Measurements from ENCODE around the gene SLC6A6.
"Not testable (repeated sequence)": the region's sequence is repeated elsewhere in the genome, so short reads cannot be mapped to it uniquely, and the experiment has no call there.

SLC6A6 gene

GRCh38 chr3:14397531-14397930, 4.9 kb upstream of the SLC6A6 start:
- peak in 10 of 56 donors; percentile 11 to 41 (median 22) for DNase-seq

DNA sequence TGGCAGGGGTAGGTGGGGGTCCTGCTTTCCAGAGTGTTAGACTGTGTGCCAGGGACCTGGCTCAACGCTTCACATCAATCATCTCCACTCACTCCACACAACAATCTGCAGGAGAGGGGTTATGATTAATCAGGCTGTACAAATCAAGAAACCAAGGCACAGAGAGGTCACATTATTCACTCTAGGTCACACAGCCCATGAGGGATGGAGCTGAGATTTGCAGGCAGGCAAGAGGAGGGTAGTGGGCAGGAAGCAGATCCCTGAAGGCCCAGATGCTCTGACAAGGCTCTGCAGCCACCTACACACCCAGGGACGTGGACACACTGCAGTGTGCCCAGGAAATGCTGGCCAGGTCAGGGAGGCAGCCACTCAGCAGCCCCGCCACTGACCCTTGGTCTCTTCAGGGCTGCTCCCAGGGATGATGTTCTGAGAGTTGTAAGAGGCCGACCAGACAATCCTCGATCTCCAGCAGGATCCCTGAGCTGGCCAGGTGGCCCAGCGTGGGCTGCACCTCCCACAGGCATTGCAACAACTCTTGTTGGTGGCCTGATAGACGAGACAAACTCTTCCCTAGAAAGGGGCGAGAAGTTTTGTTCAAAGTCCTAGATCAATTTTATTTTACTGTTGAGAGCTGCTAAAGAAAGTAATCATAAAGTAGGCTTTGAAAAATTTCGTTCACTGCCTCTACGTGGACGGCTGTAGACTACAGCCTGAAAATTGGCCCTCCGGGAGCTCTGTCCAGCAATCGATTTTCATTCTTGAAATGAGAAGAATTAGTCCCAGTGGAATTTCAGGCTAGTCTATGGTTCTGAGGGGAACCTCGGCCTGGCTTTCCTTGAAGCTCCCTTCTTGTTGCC, 4.2 kb upstream of the SLC6A6 start:
- DNase-seq, result no peak

GRCh38 chr3:14398797-14399106, 3.7 kb upstream of the SLC6A6 start:
- DNase-seq, result no peak

DNA sequence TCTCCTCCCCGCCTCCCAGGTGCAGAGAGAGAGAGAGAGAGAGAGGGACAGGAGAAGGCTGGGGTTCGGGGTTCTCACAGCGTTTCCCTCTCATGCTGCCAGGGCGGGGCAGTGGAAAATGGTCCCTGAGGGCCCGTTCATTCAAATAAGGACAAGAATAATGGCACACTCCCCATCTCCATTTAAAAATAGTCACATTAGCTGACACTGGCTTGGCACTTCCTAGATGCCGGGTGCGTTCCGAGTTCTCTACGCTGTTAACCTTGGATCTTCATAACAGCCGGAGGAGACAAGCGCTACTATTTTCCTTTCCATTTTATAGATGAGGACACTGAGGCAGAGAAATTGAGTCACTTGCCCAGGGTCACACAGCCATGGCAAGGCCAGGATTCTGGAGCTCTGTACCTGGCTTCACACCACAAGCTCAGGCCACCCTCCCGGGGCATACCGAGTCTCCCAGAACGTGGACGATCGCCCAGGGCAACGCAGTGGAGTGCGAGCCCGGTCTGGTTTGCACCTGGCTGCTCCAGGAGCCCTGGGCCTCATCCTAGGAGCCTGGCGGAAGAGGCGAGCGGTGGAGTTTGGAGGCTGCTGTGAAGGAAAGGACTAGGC, 608 bp upstream of the SLC6A6 start:
- DNase-seq, result no peak

GRCh38 chr3:14403619-14404155, 1.3 kb downstream of the SLC6A6 start:
- DNase-seq, result peak in 8 of 56 donors; percentile 15 to 51 (median 37)

DNA sequence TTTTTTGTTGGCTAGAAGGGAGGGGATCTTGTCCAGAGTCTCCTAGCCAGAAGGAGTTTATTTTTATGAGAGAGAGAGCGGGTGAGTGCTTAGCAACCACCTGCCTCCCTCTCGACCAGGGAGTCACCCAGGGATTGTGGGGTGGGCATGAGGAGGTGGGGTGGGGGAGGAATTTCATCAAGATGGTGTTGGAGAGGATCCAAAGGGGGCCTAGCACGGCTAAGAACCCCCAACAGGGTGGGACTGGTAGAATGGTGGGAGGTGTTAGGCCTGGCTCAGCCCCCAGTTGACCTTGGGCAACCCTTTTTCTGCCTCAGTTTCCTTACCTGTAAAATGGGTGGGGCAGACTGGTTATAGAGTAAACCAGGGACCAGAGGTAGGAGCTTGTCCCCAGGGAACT, 1.8 kb downstream of the SLC6A6 start:
- DNase-seq, result peak in 1 of 56 donors; percentile 12

DNA sequence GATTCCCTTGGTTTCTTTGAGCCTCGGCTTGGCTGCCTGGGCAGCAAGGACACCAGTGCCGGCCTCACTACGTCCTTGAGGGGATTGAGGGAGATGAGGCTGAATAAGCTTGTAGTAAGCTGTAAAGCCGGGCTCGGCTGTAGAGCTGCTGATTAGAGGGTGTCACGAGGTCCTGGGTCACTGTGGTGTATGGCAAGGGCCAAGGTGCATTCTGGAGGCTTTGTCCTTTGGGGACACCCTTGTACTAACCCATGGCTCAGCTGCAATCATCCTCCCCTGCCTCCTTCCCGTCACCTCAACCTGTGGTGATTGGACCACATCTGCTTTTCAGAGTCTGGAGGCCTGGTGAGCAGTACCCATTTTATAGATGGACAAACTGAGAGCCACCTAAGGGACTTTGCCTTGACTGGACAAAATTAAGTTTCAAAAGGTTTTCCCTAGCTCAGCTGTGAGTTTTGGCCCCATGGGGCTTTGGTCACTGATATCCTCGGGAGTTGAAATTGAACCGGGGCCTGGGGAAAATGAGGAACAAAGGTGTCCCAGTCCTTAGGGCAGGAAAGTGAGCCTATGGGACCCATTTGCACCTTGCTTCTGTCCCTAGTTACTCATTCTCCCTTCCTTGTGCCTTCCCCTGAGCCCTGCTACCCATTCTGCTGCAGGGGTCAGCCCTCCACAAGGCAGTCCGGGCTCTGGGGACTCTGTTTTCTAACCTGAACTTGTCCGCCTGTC, 2.4 kb downstream of the SLC6A6 start:
- no peak for DNase-seq

GRCh38 chr3:14405360-14406238, 3.2 kb downstream of the SLC6A6 start:
- DNase-seq, result peak in 1 of 56 donors; percentile 7

GRCh38 chr3:14406336-14406735, 3.9 kb downstream of the SLC6A6 start:
- DNase-seq, result no peak

DNA sequence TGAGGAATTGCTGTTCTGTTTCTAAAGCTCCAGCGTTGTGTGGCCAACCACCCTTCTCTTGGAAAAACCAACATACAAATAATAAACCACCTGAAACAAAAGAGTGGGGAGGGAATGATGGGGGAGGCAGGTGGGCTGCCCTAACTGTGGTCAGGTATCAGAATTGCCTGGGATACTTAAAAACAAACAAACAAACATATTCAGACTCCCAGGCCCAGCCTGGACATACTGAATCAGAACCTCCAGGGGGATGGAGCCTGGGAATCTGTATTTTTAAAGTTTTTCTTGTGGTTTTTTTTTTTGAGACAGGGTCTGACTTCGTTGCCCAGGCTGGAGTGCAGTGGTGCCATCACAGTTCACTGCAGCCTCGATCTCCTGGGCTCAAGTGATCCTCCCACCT, 4.4 kb downstream of the SLC6A6 start:
- no peak for DNase-seq

GRCh38 chr3:14407203-14407602, 4.8 kb downstream of the SLC6A6 start:
- no peak for DNase-seq

DNA sequence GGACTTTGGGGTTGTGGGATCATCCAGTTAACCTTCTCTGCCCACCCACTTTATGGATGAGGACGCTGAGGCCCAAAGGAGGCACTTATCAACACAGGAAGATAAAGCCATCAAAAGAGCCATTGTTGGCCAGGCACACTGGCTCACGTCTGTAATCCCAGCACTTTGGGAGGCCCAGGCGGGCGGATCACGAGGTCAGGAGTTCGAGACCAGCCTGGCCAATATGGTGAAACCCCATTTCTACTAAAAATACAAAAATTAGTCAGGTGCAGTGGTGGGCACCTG, 7.3 kb downstream of the SLC6A6 start:
- not testable (repeated sequence) for DNase-seq

GRCh38 chr3:14410106-14410502, 7.7 kb downstream of the SLC6A6 start:
- no peak for DNase-seq

GRCh38 chr3:14410503-14411165, 8.2 kb downstream of the SLC6A6 start:
- DNase-seq, result no peak

GRCh38 chr3:14411166-14411526, 8.7 kb downstream of the SLC6A6 start:
- no peak for DNase-seq

DNA sequence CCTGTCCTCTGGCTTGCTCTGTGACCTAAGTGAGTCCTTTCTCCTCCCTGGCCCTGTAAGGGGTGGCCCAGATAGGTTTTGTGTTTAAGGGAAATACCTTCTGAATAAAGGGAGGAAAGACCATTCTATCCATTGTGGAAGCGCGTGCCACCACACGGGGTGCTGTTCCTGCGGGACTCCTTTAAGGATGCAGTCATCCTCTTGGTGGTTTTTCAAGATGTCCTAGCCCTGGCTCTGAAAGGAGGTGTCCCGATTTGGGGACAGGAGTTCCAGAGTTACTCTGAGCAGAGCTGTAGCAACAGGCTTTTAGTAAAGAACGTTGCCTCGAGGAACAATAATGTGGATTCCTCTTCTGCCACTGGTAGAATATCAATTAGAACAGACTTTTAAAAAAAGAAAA, 9.6 kb downstream of the SLC6A6 start:
- no peak for DNase-seq

DNA sequence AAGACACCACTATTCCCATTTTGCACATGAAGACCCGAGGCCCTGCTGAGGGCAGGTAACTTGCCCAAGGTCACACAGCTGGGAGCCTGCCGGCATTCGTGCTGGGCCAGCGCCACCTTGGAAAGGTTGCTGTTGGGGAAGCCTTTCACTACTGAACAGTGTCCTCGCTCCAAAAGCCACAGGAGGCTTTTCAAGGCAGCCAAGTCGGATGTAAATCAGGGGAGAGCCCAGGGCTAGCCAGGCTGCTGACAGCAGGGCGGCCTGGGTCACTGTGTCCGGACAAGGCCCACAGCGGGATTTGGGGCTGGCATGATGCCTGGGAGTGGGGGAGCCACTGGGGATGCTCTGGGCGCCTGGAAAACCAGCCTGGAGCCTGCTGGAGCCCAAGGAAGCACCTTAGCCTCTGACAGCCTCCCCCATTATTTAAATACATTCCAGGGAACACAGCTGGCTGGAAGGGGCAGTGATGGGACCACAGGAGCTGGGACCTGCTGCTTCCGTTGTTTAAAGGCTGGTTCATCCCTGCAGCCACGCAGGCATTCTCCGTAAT, 10.5 kb downstream of the SLC6A6 start:
- peak in 14 of 56 donors; percentile 19 to 48 (median 34) for DNase-seq

DNA sequence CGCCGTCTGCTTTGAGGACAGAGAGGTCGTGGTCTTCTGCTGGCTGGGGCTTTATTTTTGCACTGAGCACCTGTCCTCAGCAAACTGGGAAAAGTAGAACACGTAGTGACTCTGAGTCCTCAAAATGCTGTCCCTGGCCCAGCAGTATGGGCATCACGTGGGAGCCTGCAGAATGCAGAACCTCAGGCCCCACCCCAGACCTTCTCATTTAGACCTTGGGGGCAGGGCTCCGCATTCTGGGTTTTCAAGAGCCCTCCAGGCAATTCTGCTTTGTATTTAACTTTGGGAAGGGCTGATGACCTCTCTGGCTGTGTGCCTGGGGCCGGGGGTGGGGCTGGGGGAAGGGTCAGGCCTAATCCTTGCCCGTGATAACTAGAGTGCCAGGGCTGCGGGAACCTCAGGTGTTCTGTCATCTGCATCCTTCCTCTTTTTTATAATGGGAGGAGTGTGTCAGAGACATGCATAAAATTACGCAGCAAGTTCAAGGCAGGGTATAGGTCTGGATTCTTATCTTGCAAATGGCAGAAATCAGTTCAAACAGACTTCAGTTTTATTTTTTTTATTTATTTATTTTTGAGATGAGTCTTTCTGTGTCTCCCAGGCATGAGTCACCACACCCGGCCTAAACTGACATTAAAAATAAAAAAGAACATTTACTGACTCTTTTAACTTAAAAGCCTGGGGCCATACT, 11.1 kb downstream of the SLC6A6 start:
- no peak for DNase-seq

GRCh38 chr3:14414846-14415464, 12.5 kb downstream of the SLC6A6 start:
- DNase-seq, result peak in 1 of 56 donors; percentile 28

Measured in nucleus accumbens (tissue), 56 donors.